Measurements from ENCODE around the gene TNIK.

TNIK gene

DNA sequence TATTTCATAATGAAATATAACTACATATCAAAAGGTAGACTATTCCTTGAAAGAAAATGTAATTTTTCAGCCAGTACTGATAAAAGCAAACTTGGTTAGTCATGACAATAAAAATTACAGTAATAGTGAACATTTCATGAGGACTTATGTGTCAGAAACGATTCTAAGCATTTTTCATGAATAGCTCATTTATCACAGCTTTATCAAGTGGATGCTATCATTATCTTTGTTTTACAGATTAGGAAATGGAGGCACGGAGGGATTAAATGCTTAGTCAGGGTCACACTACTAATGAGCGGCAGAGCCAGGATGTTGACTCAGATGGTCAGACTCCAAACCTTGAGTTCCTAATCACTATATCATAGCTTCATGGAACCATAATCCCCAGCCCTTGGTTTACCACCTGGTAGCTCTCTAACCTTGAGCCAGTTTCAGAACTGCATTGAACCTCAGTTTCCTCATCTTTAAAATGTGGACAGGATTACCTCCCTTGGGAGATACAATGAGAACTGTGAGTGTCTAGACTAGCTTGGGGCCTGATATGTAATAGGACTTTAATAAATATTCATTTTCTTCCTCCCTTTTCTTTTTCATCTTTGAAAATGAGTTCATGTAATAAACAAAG is 85.4 kb downstream of the TNIK start:
- Histone ChIP-seq H3K9ac (ENCODE audit: low read length) (no peak overlapping the region), H3K4me3 (ENCODE audit: low read depth, low read length, poor library complexity, severe bottlenecking) (no peak overlapping the region), H2AFZ (ENCODE audit: low read length) (no peak overlapping the region), H3K9me2 (ENCODE audit: low read depth, low read length) (no peaks in the 10 kb centered on the region), H3K27me3 (ENCODE audit: insufficient read depth, low read length) (no peaks in the 10 kb centered on the region; the same call in 1 of the 2 replicates), H3K9me3 (ENCODE audit: low read length) (no peaks in the 10 kb centered on the region), H3K4me1 (ENCODE audit: insufficient read depth, low read length, severe bottlenecking) (no peaks in the 10 kb centered on the region), H4K20me1 (ENCODE audit: insufficient read depth, low read length) (no peaks in the 10 kb centered on the region), H3K79me2 (ENCODE audit: insufficient read depth, low read length) (no peaks in the 10 kb centered on the region), H3F3A (ENCODE audit: insufficient read depth, low read length) (no peaks in the 10 kb centered on the region), H3K36me3 (ENCODE audit: insufficient read depth, low read length) (no peaks in the 10 kb centered on the region), H3K27ac (ENCODE audit: low read depth, low read length, poor library complexity, severe bottlenecking) (no peak overlapping the region), H3K4me2 (ENCODE audit: low read length) (no peak overlapping the region)
- TF ChIP-seq EZH2 (IDR thresholded peaks at IDR 0.05; ENCODE audit: borderline replicate concordance, low read length) = no peak
- TF ChIP-seq, protein P1, sequence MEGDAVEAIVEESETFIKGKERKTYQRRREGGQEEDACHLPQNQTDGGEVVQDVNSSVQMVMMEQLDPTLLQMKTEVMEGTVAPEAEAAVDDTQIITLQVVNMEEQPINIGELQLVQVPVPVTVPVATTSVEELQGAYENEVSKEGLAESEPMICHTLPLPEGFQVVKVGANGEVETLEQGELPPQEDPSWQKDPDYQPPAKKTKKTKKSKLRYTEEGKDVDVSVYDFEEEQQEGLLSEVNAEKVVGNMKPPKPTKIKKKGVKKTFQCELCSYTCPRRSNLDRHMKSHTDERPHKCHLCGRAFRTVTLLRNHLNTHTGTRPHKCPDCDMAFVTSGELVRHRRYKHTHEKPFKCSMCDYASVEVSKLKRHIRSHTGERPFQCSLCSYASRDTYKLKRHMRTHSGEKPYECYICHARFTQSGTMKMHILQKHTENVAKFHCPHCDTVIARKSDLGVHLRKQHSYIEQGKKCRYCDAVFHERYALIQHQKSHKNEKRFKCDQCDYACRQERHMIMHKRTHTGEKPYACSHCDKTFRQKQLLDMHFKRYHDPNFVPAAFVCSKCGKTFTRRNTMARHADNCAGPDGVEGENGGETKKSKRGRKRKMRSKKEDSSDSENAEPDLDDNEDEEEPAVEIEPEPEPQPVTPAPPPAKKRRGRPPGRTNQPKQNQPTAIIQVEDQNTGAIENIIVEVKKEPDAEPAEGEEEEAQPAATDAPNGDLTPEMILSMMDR (IDR thresholded peaks at IDR 0.05; ENCODE audit: low read length) = no peak

GRCh38 chr3:171374260-171374659 is 85.9 kb downstream of the TNIK start:
- H3K27ac ChIP-seq (ENCODE audit: low read depth, low read length, poor library complexity, severe bottlenecking) = no peak overlapping the region
- no peaks in the 10 kb centered on the region for H3K79me2 ChIP-seq (ENCODE audit: insufficient read depth, low read length)
- H3K4me2 ChIP-seq (ENCODE audit: low read length) = no peak overlapping the region

DNA sequence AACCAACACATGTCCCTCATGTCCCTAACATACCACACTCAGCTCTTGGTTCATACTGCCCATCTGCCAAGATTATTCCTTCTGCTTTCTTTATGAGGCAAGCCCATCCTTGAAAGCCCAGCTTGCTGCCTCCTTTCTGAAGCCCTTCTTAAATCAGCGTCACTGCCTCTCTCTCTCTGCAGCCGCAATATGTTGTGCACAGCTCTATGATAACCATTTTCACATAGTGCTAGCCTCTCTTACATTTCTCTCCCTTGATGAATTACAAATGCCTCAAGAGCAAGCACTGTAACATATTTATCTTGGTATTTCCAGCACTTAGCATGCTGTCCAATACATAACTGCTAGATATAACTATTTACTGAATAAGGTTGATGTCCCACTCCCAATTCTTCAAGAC is 86.5 kb downstream of the TNIK start:
- Histone ChIP-seq H3K27ac (ENCODE audit: low read depth, low read length, poor library complexity, severe bottlenecking) (no peak overlapping the region), H3K79me2 (ENCODE audit: insufficient read depth, low read length) (no peaks in the 10 kb centered on the region)
- no peak for TF ChIP-seq EZH2 (IDR thresholded peaks at IDR 0.05; ENCODE audit: borderline replicate concordance, low read length)
- TF ChIP-seq, protein P1 (IDR thresholded peaks at IDR 0.05; ENCODE audit: low read length) = no peak

More at GRCh38 chr3:171374260-171374659, 85.9 kb downstream of the TNIK start:
- H3K9me3 ChIP-seq (ENCODE audit: low read length) = no peaks in the 10 kb centered on the region
- no peaks in the 10 kb centered on the region for H3K4me1 ChIP-seq (ENCODE audit: insufficient read depth, low read length, severe bottlenecking)
- no peaks in the 10 kb centered on the region for H4K20me1 ChIP-seq (ENCODE audit: insufficient read depth, low read length)
- H3K9ac ChIP-seq (ENCODE audit: low read length) = no peak overlapping the region
- no peaks in the 10 kb centered on the region; the same call in 1 of the 2 replicates for H3K27me3 ChIP-seq (ENCODE audit: insufficient read depth, low read length)
- no peak overlapping the region for H2AFZ ChIP-seq (ENCODE audit: low read length)
- H3K9me2 ChIP-seq (ENCODE audit: low read depth, low read length) = no peaks in the 10 kb centered on the region
- TF ChIP-seq EZH2 (IDR thresholded peaks at IDR 0.05; ENCODE audit: borderline replicate concordance, low read length) = no peak
- TF ChIP-seq, protein P1 (IDR thresholded peaks at IDR 0.05; ENCODE audit: low read length) = no peak
- H3K36me3 ChIP-seq (ENCODE audit: insufficient read depth, low read length) = no peaks in the 10 kb centered on the region
- no peaks in the 10 kb centered on the region for H3F3A ChIP-seq (ENCODE audit: insufficient read depth, low read length)
- no peak overlapping the region for H3K4me3 ChIP-seq (ENCODE audit: low read depth, low read length, poor library complexity, severe bottlenecking)

More for the DNA sequence above, 86.5 kb downstream of the TNIK start:
- no peaks in the 10 kb centered on the region for H3K4me1 ChIP-seq (ENCODE audit: insufficient read depth, low read length, severe bottlenecking)
- H3K9ac ChIP-seq (ENCODE audit: low read length) = no peak overlapping the region
- no peak overlapping the region for H3K4me3 ChIP-seq (ENCODE audit: low read depth, low read length, poor library complexity, severe bottlenecking)
- no peak overlapping the region for H2AFZ ChIP-seq (ENCODE audit: low read length)
- no peaks in the 10 kb centered on the region for H3K9me3 ChIP-seq (ENCODE audit: low read length)
- H4K20me1 ChIP-seq (ENCODE audit: insufficient read depth, low read length) = no peaks in the 10 kb centered on the region
- H3K36me3 ChIP-seq (ENCODE audit: insufficient read depth, low read length) = no peaks in the 10 kb centered on the region
- no peak overlapping the region for H3K4me2 ChIP-seq (ENCODE audit: low read length)
- no peaks in the 10 kb centered on the region for H3K9me2 ChIP-seq (ENCODE audit: low read depth, low read length)
- no peaks in the 10 kb centered on the region; the same call in 1 of the 2 replicates for H3K27me3 ChIP-seq (ENCODE audit: insufficient read depth, low read length)
- H3F3A ChIP-seq (ENCODE audit: insufficient read depth, low read length) = no peaks in the 10 kb centered on the region

All from OCI-LY1 (cell line).